ENCODE results near the gene YWHAQ.
A peak's percentile ranks its signal among the peaks of the same experiment; 100 is the strongest.

The YWHAQ gene

GRCh38 chr2:9578467-9579235 lies 52.1 kb downstream of the YWHAQ start:
- Histone ChIP-seq H3K27me3 (ENCODE audit: control insufficient read depth in 1 of 2, insufficient read depth in 2 of 2, low read length in 2 of 2) (no peaks in the 10 kb centered on the region), H3K9ac (ENCODE audit: low read depth in 1 of 2, low read length in 2 of 2) (no peak overlapping the region), H3K4me3 (ENCODE audit: low read depth in 1 of 2, low read length in 2 of 2) (no peak overlapping the region), H3K4me1 (ENCODE audit: control insufficient read depth in 1 of 2, insufficient read depth in 2 of 2, low read length in 2 of 2) (peaks cover 0 to 7% of the 10 kb centered on the region in 2 donors), H3K9me3 (ENCODE audit: control insufficient read depth in 1 of 2, low read length in 2 of 2) (no peaks in the 10 kb centered on the region), H3K36me3 (ENCODE audit: control insufficient read depth in 1 of 2, insufficient read depth in 2 of 2, low read length in 2 of 2) (peaks cover 0 to 12% of the 10 kb centered on the region in 2 donors), H3K27ac (ENCODE audit: low read depth, low read length) (no peak overlapping the region)

- H3K36me3 ChIP-seq (ENCODE audit: control insufficient read depth in 1 of 2, insufficient read depth in 2 of 2, low read length in 2 of 2) = no peaks in the 10 kb centered on the region
- H3K9me3 ChIP-seq (ENCODE audit: control insufficient read depth in 1 of 2, low read length in 2 of 2) = no peaks in the 10 kb centered on the region
- no peak overlapping the region for H3K9ac ChIP-seq (ENCODE audit: low read depth in 1 of 2, low read length in 2 of 2)
- peaks cover 0 to 7% of the 10 kb centered on the region in 2 donors for H3K4me1 ChIP-seq (ENCODE audit: control insufficient read depth in 1 of 2, insufficient read depth in 2 of 2, low read length in 2 of 2)
- no peak overlapping the region for H3K4me3 ChIP-seq (ENCODE audit: low read depth in 1 of 2, low read length in 2 of 2)
- H3K27ac ChIP-seq (ENCODE audit: low read depth, low read length) = no peak overlapping the region
- H3K27me3 ChIP-seq (ENCODE audit: control insufficient read depth in 1 of 2, insufficient read depth in 2 of 2, low read length in 2 of 2) = no peaks in the 10 kb centered on the region
Observed at GRCh38 chr2:9574331-9574730, 56.5 kb downstream of the YWHAQ start.

GRCh38 chr2:9573840-9574239 lies 57.0 kb downstream of the YWHAQ start:
- Histone ChIP-seq H3K27me3 (ENCODE audit: control insufficient read depth in 1 of 2, insufficient read depth in 2 of 2, low read length in 2 of 2) (no peaks in the 10 kb centered on the region), H3K9me3 (ENCODE audit: control insufficient read depth in 1 of 2, low read length in 2 of 2) (no peaks in the 10 kb centered on the region), H3K27ac (ENCODE audit: low read depth, low read length) (no peak overlapping the region), H3K36me3 (ENCODE audit: control insufficient read depth in 1 of 2, insufficient read depth in 2 of 2, low read length in 2 of 2) (no peaks in the 10 kb centered on the region), H3K9ac (ENCODE audit: low read depth in 1 of 2, low read length in 2 of 2) (no peak overlapping the region), H3K4me3 (ENCODE audit: low read depth in 1 of 2, low read length in 2 of 2) (no peak overlapping the region), H3K4me1 (ENCODE audit: control insufficient read depth in 1 of 2, insufficient read depth in 2 of 2, low read length in 2 of 2) (peaks cover 0 to 7% of the 10 kb centered on the region in 2 donors)

- Histone ChIP-seq H3K27me3 (ENCODE audit: control insufficient read depth in 1 of 2, insufficient read depth in 2 of 2, low read length in 2 of 2) (no peaks in the 10 kb centered on the region), H3K4me1 (ENCODE audit: control insufficient read depth in 1 of 2, insufficient read depth in 2 of 2, low read length in 2 of 2) (peaks cover 0 to 7% of the 10 kb centered on the region in 2 donors), H3K4me3 (ENCODE audit: low read depth in 1 of 2, low read length in 2 of 2) (no peak overlapping the region), H3K27ac (ENCODE audit: low read depth, low read length) (no peak overlapping the region), H3K9ac (ENCODE audit: low read depth in 1 of 2, low read length in 2 of 2) (no peak overlapping the region), H3K36me3 (ENCODE audit: control insufficient read depth in 1 of 2, insufficient read depth in 2 of 2, low read length in 2 of 2) (no peaks in the 10 kb centered on the region), H3K9me3 (ENCODE audit: control insufficient read depth in 1 of 2, low read length in 2 of 2) (no peaks in the 10 kb centered on the region)
Observed at GRCh38 chr2:9573013-9573720, 57.6 kb downstream of the YWHAQ start.

GRCh38 chr2:9570182-9571060 lies 60.4 kb downstream of the YWHAQ start:
- Histone ChIP-seq H3K9me3 (ENCODE audit: control insufficient read depth in 1 of 2, low read length in 2 of 2) (no peaks in the 10 kb centered on the region), H3K36me3 (ENCODE audit: control insufficient read depth in 1 of 2, insufficient read depth in 2 of 2, low read length in 2 of 2) (no peaks in the 10 kb centered on the region), H3K4me1 (ENCODE audit: control insufficient read depth in 1 of 2, insufficient read depth in 2 of 2, low read length in 2 of 2) (peaks cover 4 to 11% of the 10 kb centered on the region in 2 donors), H3K9ac (ENCODE audit: low read depth in 1 of 2, low read length in 2 of 2) (no peak overlapping the region), H3K27ac (ENCODE audit: low read depth, low read length) (no peak overlapping the region), H3K4me3 (ENCODE audit: low read depth in 1 of 2, low read length in 2 of 2) (no peak overlapping the region), H3K27me3 (ENCODE audit: control insufficient read depth in 1 of 2, insufficient read depth in 2 of 2, low read length in 2 of 2) (no peaks in the 10 kb centered on the region)

- peaks cover 7 to 9% of the 10 kb centered on the region in 2 donors for H3K4me1 ChIP-seq (ENCODE audit: control insufficient read depth in 1 of 2, insufficient read depth in 2 of 2, low read length in 2 of 2)
- no peak overlapping the region for H3K4me3 ChIP-seq (ENCODE audit: low read depth in 1 of 2, low read length in 2 of 2)
- no peaks in the 10 kb centered on the region for H3K36me3 ChIP-seq (ENCODE audit: control insufficient read depth in 1 of 2, insufficient read depth in 2 of 2, low read length in 2 of 2)
- no peaks in the 10 kb centered on the region for H3K9me3 ChIP-seq (ENCODE audit: control insufficient read depth in 1 of 2, low read length in 2 of 2)
- no peaks in the 10 kb centered on the region for H3K27me3 ChIP-seq (ENCODE audit: control insufficient read depth in 1 of 2, insufficient read depth in 2 of 2, low read length in 2 of 2)
- no peak overlapping the region for H3K9ac ChIP-seq (ENCODE audit: low read depth in 1 of 2, low read length in 2 of 2)
- H3K27ac ChIP-seq (ENCODE audit: low read depth, low read length) = peak overlapping the region; percentile 10
Observed at GRCh38 chr2:9565436-9566153, 65.2 kb downstream of the YWHAQ start.

GRCh38 chr2:9560628-9561027 lies 70.2 kb downstream of the YWHAQ start:
- no peak overlapping the region for H3K4me3 ChIP-seq (ENCODE audit: low read depth in 1 of 2, low read length in 2 of 2)
- peaks cover 12 to 16% of the 10 kb centered on the region in 2 donors for H3K4me1 ChIP-seq (ENCODE audit: control insufficient read depth in 1 of 2, insufficient read depth in 2 of 2, low read length in 2 of 2)
- no peaks in the 10 kb centered on the region for H3K36me3 ChIP-seq (ENCODE audit: control insufficient read depth in 1 of 2, insufficient read depth in 2 of 2, low read length in 2 of 2)
- no peak overlapping the region for H3K9ac ChIP-seq (ENCODE audit: low read depth in 1 of 2, low read length in 2 of 2)
- H3K27me3 ChIP-seq (ENCODE audit: control insufficient read depth in 1 of 2, insufficient read depth in 2 of 2, low read length in 2 of 2) = no peaks in the 10 kb centered on the region
- no peaks in the 10 kb centered on the region for H3K9me3 ChIP-seq (ENCODE audit: control insufficient read depth in 1 of 2, low read length in 2 of 2)
- H3K27ac ChIP-seq (ENCODE audit: low read depth, low read length) = no peak overlapping the region

- no peak overlapping the region for H3K4me3 ChIP-seq (ENCODE audit: low read depth in 1 of 2, low read length in 2 of 2)
- H3K36me3 ChIP-seq (ENCODE audit: control insufficient read depth in 1 of 2, insufficient read depth in 2 of 2, low read length in 2 of 2) = no peaks in the 10 kb centered on the region
- no peaks in the 10 kb centered on the region for H3K27me3 ChIP-seq (ENCODE audit: control insufficient read depth in 1 of 2, insufficient read depth in 2 of 2, low read length in 2 of 2)
- H3K27ac ChIP-seq (ENCODE audit: low read depth, low read length) = no peak overlapping the region
- H3K9ac ChIP-seq (ENCODE audit: low read depth in 1 of 2, low read length in 2 of 2) = no peak overlapping the region
- no peaks in the 10 kb centered on the region for H3K9me3 ChIP-seq (ENCODE audit: control insufficient read depth in 1 of 2, low read length in 2 of 2)
- H3K4me1 ChIP-seq (ENCODE audit: control insufficient read depth in 1 of 2, insufficient read depth in 2 of 2, low read length in 2 of 2) = peaks cover 15 to 17% of the 10 kb centered on the region in 2 donors
Observed at GRCh38 chr2:9558948-9559381, 71.8 kb downstream of the YWHAQ start.

GRCh38 chr2:9556121-9556743 lies 74.6 kb downstream of the YWHAQ start:
- Histone ChIP-seq H3K27ac (ENCODE audit: low read depth, low read length) (peak overlapping the region; percentile 97), H3K36me3 (ENCODE audit: control insufficient read depth in 1 of 2, insufficient read depth in 2 of 2, low read length in 2 of 2) (no peaks in the 10 kb centered on the region), H3K4me3 (ENCODE audit: low read depth in 1 of 2, low read length in 2 of 2) (peak overlapping the region; percentile 94 to 95), H3K9ac (ENCODE audit: low read depth in 1 of 2, low read length in 2 of 2) (peak overlapping the region; percentile 79 to 84), H3K9me3 (ENCODE audit: control insufficient read depth in 1 of 2, low read length in 2 of 2) (no peaks in the 10 kb centered on the region), H3K27me3 (ENCODE audit: control insufficient read depth in 1 of 2, insufficient read depth in 2 of 2, low read length in 2 of 2) (no peaks in the 10 kb centered on the region), H3K4me1 (ENCODE audit: control insufficient read depth in 1 of 2, insufficient read depth in 2 of 2, low read length in 2 of 2) (peaks cover 28 to 34% of the 10 kb centered on the region in 2 donors)
